ENCODE measurements around the gene INO80D. TPM values are rescaled to one million over a fixed set of nuclear protein-coding genes. Genes with fewer than 3 reads are reported as not detected.
"Not testable (repeated sequence)": the region's sequence is repeated elsewhere in the genome, so short reads cannot be mapped to it uniquely, and the experiment has no call there.

The INO80D gene
- total and polyA plus RNA-seq, 2 of the 13 experiments (the other 11 are each of a cell fraction or from before 2014, with no cell fraction given) = 7.6 to 7.9 TPM

- peak; percentile 67; the same call in 1 of the 2 replicates for TF ChIP-seq ZBTB33 (CRISPR knock-in tag; IDR thresholded peaks at IDR 0.05)
- TF ChIP-seq SOX13 (IDR thresholded peaks at IDR 0.05) = not testable (repeated sequence)
- TF ChIP-seq SOX13 (CRISPR knock-in tag; conservative IDR thresholded peaks at IDR 0.05 in 1 of 2, IDR thresholded peaks at IDR 0.05 in 1 of 2) = peak in 1 of 2 experiments; percentile 44; a peak in 1 of 4 replicates
- peak; percentile 30; the same call in 1 of the 2 replicates for TF ChIP-seq FOXP4 (CRISPR knock-in tag; IDR thresholded peaks at IDR 0.05)
Measured at GRCh38 chr2:206122569-206122968, 36.6 kb upstream of the INO80D start (continued).

- Histone ChIP-seq H3K36me3 (replicated peaks in 1 of 2; ENCODE audit: control insufficient read depth in 1 of 2, insufficient read depth in 2 of 2, low read length in 2 of 2) (peaks cover 6 to 11% of the 10 kb centered on the region in 2 experiments), H4K20me1 (ENCODE audit: insufficient read depth, low read length) (no peaks in the 10 kb centered on the region), H2AFZ (ENCODE audit: low read length) (no peak overlapping the region), H3K27me3 (ENCODE audit: control insufficient read depth in 1 of 2, insufficient read depth in 2 of 2, low read length in 2 of 2) (no peaks in the 10 kb centered on the region), H3K4me2 (ENCODE audit: low read depth, low read length) (no peak overlapping the region), H3K4me3 (replicated peaks in 1 of 3; ENCODE audit: insufficient read depth in 1 of 3, low read depth in 2 of 3, low read length in 3 of 3) (no peak overlapping the region), H3K79me2 (ENCODE audit: insufficient read depth, low read length) (no peaks in the 10 kb centered on the region), H3K4me1 (ENCODE audit: insufficient read depth, low read length) (peaks cover 8% of the 10 kb centered on the region), H3K27ac (ENCODE audit: extremely low read length, insufficient read depth, low read length) (no peak overlapping the region), H3K9me3 (ENCODE audit: low read length) (no peaks in the 10 kb centered on the region), H3K9ac (ENCODE audit: insufficient read depth, low read depth, low read length) (no peak overlapping the region)
- BruUV-seq (replicated peaks) = no TSS peak
- ATAC-seq = peak; percentile 11; the same call in 1 of the 3 replicates
- in situ Hi-C loops (cut with HindIII; ENCODE audit: extremely low pct_ligation_motif_present, low pct_unique_long_range_greater_than_20kb) = no loop called here
- no peak for FAIRE-seq
- 97% methylated on average over 21 of the region's 21 CpGs for WGBS (ENCODE audit: low lambda C conversion rate)
- intact Hi-C loops (cut with micrococcal nuclease; ENCODE audit: unreplicated experiment) = loop anchor here (5.0 kb wide), 1 partner anchor 39 kb away; no protein-coding TSS in a partner anchor
- peak; percentile 80 for TF ChIP-seq AGO2 (optimal IDR thresholded peaks at IDR 0.05; ENCODE audit: low read depth, low read length)
- TF ChIP-seq ZNF687 (CRISPR knock-in tag; IDR thresholded peaks at IDR 0.05) = peak; percentile 21; the same call in 1 of the 2 replicates
- TF ChIP-seq ZNF629 (CRISPR knock-in tag; conservative IDR thresholded peaks at IDR 0.05) = no peak
- TF ChIP-seq PAF1 (CRISPR knock-in tag; IDR thresholded peaks at IDR 0.05) = no peak
- no peak for TF ChIP-seq SMAD3 (CRISPR knock-in tag; IDR thresholded peaks at IDR 0.05)
- no peak for TF ChIP-seq XBP1 (CRISPR knock-in tag; IDR thresholded peaks at IDR 0.05)
- POLR2A ChIA-PET = no interaction called here
- no peak for DNase-seq (ENCODE audit: low spot score)
- CTCF ChIA-PET (ENCODE audit: low intra/inter-chr PET ratio, low total read pairs) = no interaction called here
Measured at GRCh38 chr2:206116278-206116677, 30.3 kb upstream of the INO80D start.

All from HepG2 (cell line).